ENCODE data around the gene C12orf76. TPM values are rescaled to one million over a fixed set of nuclear protein-coding genes. Genes with fewer than 3 reads are reported as not detected.
"Not testable (repeated sequence)": the region's sequence is repeated elsewhere in the genome, so short reads cannot be mapped to it uniquely, and the experiment has no call there.

The C12orf76 gene
- total RNA-seq, 1 experiment from 2014 or later: 9.7 TPM

- Histone ChIP-seq H3K18ac (ENCODE audit: insufficient read length, low read depth, low read length) (no peak overlapping the region), H2BK20ac (ENCODE audit: low read depth, low read length, poor library complexity, severe bottlenecking) (no peak overlapping the region), H3K14ac (ENCODE audit: insufficient read depth, low read length) (no peak overlapping the region), H3K79me2 (ENCODE audit: insufficient read depth, low read length) (no peaks in the 10 kb centered on the region; the same call in 1 of the 2 replicates), H3K79me1 (ENCODE audit: insufficient read depth, low read depth, low read length, poor library complexity, severe bottlenecking) (no peaks in the 10 kb centered on the region), H3K4me2 (ENCODE audit: insufficient read depth, insufficient read length, low read length) (no peak overlapping the region), H2AFZ (ENCODE audit: low read length) (no peak overlapping the region), H3K9ac (ENCODE audit: extremely low read depth, insufficient read length, low read length) (no peak overlapping the region), H3T11ph (ENCODE audit: low read length) (no peak overlapping the region), H3K9me3 (ENCODE audit: control insufficient read depth, low read depth, low read length) (no peaks in the 10 kb centered on the region), H3K27me3 (ENCODE audit: insufficient read depth, low read length) (no peaks in the 10 kb centered on the region), H4K20me1 (ENCODE audit: control insufficient read depth, insufficient read depth, insufficient read length) (no peaks in the 10 kb centered on the region), H2AK5ac (ENCODE audit: insufficient read length, low read length) (no peak overlapping the region), H3K56ac (ENCODE audit: insufficient read length, low read depth, low read length) (no peak overlapping the region), H3K27ac (ENCODE audit: insufficient read length, low read depth, low read length) (no peak overlapping the region), H4K5ac (ENCODE audit: insufficient read length, low read depth, low read length) (no peak overlapping the region), H3K23ac (ENCODE audit: insufficient read length, low read depth, low read length) (no peak overlapping the region), H2BK15ac (ENCODE audit: low read depth, low read length) (no peak overlapping the region), H4K8ac (replicated peaks; ENCODE audit: insufficient read length, low read depth, low read length) (no peak overlapping the region), H2BK5ac (ENCODE audit: insufficient read length, low read length) (no peak overlapping the region), H2BK12ac (ENCODE audit: insufficient read length, low read depth, low read length) (no peak overlapping the region), H3K4ac (ENCODE audit: low read depth, low read length) (no peak overlapping the region), H2BK120ac (ENCODE audit: low read depth, low read length, poor library complexity, severe bottlenecking) (no peak overlapping the region), H3K4me1 (ENCODE audit: insufficient read depth, low read length) (no peaks in the 10 kb centered on the region), H3K23me2 (ENCODE audit: insufficient read length, low read depth, low read length, poor library complexity, severe bottlenecking) (no peaks in the 10 kb centered on the region), H4K91ac (ENCODE audit: insufficient read length, low read depth, low read length) (no peak overlapping the region)
- no peak overlapping the region for H3K27ac Mint-ChIP-seq
- TF ChIP-seq CTCF (conservative IDR thresholded peaks at IDR 0.05): no peak
- peaks cover 16 to 17% of the 10 kb centered on the region in 2 experiments for H3K4me1 Mint-ChIP-seq
- no peak for DNase-seq
- no peak overlapping the region for H3K4me3 Mint-ChIP-seq
- no CpG with 5 or more reads among the region's 6 CpGs for WGBS (ENCODE audit: extremely low coverage, insufficient read length, low lambda C conversion rate)
- no peaks in the 10 kb centered on the region; a peak in 1 of 7 replicates for H3K36me3 Mint-ChIP-seq (ENCODE audit: insufficient read depth in 1 of 3, low read depth in 3 of 3)
- no peaks in the 10 kb centered on the region for H3K9me3 Mint-ChIP-seq
- H3K27me3 Mint-ChIP-seq (ENCODE audit: low read depth): no peaks in the 10 kb centered on the region
These were observed 2.6 kb upstream of the C12orf76 start for GRCh38 chr12:110050927-110051326.

GRCh38 chr12:110049666-110050065, 1.3 kb upstream of the C12orf76 start:
- not testable (repeated sequence) for H3K79me1 ChIP-seq (ENCODE audit: insufficient read depth, low read depth, low read length, poor library complexity, severe bottlenecking); H3K56ac ChIP-seq (ENCODE audit: insufficient read length, low read depth, low read length); H2BK120ac ChIP-seq (ENCODE audit: low read depth, low read length, poor library complexity, severe bottlenecking); H4K20me1 ChIP-seq (ENCODE audit: control insufficient read depth, insufficient read depth, insufficient read length); H4K8ac ChIP-seq (replicated peaks; ENCODE audit: insufficient read length, low read depth, low read length); H3K9me3 ChIP-seq (ENCODE audit: control insufficient read depth, low read depth, low read length); H3K23me2 ChIP-seq (ENCODE audit: insufficient read length, low read depth, low read length, poor library complexity, severe bottlenecking); H3K9ac ChIP-seq (ENCODE audit: extremely low read depth, insufficient read length, low read length); H3K14ac ChIP-seq (ENCODE audit: insufficient read depth, low read length); H3K4me2 ChIP-seq (ENCODE audit: insufficient read depth, insufficient read length, low read length); H2AFZ ChIP-seq (ENCODE audit: low read length); H4K91ac ChIP-seq (ENCODE audit: insufficient read length, low read depth, low read length); H3K18ac ChIP-seq (ENCODE audit: insufficient read length, low read depth, low read length); H3K36me3 Mint-ChIP-seq (ENCODE audit: insufficient read depth in 1 of 3, low read depth in 3 of 3); H3K27me3 ChIP-seq (ENCODE audit: insufficient read depth, low read length); H2BK20ac ChIP-seq (ENCODE audit: low read depth, low read length, poor library complexity, severe bottlenecking); H3K27ac Mint-ChIP-seq; H2BK5ac ChIP-seq (ENCODE audit: insufficient read length, low read length); H2BK15ac ChIP-seq (ENCODE audit: low read depth, low read length); H2AK5ac ChIP-seq (ENCODE audit: insufficient read length, low read length); H2BK12ac ChIP-seq (ENCODE audit: insufficient read length, low read depth, low read length); H3K27me3 Mint-ChIP-seq (ENCODE audit: low read depth); H3K4ac ChIP-seq (ENCODE audit: low read depth, low read length); H3K4me1 ChIP-seq (ENCODE audit: insufficient read depth, low read length); H3K23ac ChIP-seq (ENCODE audit: insufficient read length, low read depth, low read length); H3K79me2 ChIP-seq (ENCODE audit: insufficient read depth, low read length); H3K4me3 Mint-ChIP-seq; H3K9me3 Mint-ChIP-seq; H4K5ac ChIP-seq (ENCODE audit: insufficient read length, low read depth, low read length); H3T11ph ChIP-seq (ENCODE audit: low read length); H3K27ac ChIP-seq (ENCODE audit: insufficient read length, low read depth, low read length); DNase-seq
- peaks cover 16 to 17% of the 10 kb centered on the region in 2 experiments for H3K4me1 Mint-ChIP-seq
- whole genome bisulfite sequencing (ENCODE audit: extremely low coverage, insufficient read length, low lambda C conversion rate): no CpG with 5 or more reads among the region's 9 CpGs

Data from H9 (cell line).